Activated CD4-positive, alpha-beta T cell treated with anti-CD3 and anti-CD28 coated beads for 48 hours (primary cell): ENCODE results near the gene POU4F3.
"Not testable (repeated sequence)": the region's sequence is repeated elsewhere in the genome, so short reads cannot be mapped to it uniquely, and the experiment has no call there.

Experiments used
- DNase-seq: peaks from one replicate; pipeline ENCODE4 v3.0.0-alpha.2; 2020

Gene POU4F3, protein sequence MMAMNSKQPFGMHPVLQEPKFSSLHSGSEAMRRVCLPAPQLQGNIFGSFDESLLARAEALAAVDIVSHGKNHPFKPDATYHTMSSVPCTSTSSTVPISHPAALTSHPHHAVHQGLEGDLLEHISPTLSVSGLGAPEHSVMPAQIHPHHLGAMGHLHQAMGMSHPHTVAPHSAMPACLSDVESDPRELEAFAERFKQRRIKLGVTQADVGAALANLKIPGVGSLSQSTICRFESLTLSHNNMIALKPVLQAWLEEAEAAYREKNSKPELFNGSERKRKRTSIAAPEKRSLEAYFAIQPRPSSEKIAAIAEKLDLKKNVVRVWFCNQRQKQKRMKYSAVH

DNA sequence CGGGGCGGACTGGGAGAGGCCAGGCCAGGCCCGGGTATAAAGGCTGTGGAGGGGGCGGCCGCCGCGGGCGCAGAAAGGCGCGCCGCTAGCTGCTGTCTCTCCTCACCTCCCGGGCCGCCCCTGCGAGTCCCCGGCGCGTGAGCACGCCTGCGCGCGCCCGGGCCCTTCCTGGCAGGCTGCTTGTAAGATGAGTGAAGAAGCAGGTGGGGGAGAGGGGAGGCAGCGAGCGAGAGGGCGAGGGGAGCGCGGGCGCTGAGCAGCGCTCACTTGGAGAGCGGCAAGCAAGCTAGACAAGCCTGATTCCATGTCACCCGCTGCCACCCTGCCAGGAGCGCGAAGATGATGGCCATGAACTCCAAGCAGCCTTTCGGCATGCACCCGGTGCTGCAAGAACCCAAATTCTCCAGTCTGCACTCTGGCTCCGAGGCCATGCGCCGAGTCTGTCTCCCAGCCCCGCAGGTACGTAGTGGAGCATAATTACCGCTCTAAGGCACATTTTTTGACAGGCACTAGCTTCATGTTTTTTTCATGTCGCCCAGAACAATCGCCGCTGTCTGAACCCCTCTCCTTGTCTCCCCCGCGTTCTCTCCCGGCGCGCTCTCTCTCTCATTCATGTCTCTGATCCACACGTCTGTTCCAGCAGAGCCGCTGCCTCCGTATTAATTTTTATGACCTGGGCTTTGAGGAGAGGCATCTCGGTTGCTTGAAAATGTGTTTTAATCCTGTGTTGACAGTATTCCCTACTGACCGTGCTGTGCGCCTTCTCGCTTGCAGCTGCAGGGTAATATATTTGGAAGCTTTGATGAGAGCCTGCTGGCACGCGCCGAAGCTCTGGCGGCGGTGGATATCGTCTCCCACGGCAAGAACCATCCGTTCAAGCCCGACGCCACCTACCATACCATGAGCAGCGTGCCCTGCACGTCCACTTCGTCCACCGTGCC, at the start of gene POU4F3:
Gene POU4F3 (plus strand): TSS at position 66 of the 941 bp plus-strand sequence. CDS start 274 bp downstream, at position 340.
- DNase-seq = peak; percentile 11

DNA sequence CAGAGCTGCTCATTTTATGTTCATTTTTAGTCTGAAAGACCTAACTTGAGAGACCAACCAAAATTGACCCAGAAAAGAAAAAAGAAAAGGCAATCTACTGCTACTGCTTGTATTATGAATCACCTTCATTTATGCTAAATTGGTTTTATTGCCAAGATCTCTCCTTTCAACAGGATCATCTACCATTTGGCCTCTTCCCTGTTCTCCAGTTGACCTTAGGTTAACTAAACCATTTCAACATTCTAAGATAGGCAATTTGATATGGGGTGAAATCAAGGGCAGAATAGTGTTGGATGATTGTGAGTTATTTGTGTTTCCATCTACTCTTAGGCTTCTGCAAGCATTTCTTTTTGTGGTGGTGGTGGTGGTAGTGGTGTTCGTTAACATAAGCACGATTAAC, 48.3 kb upstream of the POU4F3 start:
- no peak for DNase-seq

DNA sequence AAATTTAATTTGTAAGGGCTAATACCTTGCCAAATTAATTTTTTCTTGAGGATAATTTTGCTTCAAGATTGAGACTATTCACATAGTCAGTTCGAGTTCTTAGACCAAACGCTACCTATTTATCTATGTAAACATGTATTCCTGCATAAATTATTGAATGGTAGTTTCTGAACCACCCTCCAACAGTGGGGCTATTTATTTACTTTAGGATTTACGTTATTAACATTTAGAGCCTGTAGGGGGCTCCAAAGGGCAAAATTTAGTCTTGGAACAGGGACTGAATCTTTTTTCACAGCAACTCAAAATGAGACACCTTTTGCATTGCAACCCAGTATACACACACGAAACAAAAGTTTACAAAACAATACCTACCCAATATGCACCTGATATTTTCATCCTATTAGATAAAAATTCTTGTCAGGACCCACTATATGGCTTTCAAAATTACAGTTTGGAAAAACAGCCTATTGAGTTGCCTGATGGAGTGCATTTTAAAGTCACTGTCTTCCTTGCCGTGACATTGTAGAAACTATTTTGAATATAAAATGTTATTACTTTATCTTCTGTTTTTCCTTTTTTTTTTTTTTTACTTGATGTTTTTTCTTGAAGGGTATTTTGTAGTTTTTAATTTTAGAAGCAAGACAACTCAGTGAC, 47.1 kb upstream of the POU4F3 start:
- no peak for DNase-seq

DNA sequence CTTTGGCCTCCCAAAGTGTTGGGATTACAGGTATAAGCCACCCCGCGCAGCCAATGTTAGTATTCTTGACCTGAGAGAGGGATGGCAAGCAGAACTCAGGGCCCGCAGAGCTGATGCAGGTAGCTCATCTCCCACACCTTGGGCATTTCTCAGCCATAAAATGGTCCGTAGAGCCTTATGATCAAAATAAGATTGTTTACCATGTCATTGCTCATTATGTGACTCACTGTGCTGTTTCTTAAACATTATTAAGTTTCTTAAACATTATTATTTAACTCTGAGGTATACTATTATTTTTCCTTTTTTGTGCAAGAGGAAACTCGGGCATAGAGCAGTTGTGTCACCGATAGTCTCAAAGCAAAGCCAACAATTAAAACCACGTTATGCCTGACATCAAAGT, 42.4 kb upstream of the POU4F3 start:
- no peak for DNase-seq

DNA sequence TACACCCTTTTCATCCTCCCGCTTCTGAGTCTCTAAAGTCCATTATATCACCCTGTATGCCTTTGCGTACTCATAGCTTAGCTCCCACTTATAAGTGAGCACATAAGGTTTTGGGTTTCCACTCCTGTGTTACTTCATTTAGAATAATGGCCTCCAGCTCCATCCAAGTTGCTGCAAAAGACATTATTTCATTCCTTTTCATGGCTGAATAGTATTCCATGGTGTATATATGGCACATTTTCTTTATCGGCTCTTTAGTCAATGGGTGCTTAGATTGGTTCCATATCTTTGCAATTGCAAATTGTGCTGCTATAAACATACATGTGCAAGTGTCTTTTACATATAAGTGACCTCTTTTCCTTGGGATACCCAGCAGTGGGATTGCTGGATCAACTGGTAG, 39.7 kb upstream of the POU4F3 start:
- DNase-seq = not testable (repeated sequence)

DNA sequence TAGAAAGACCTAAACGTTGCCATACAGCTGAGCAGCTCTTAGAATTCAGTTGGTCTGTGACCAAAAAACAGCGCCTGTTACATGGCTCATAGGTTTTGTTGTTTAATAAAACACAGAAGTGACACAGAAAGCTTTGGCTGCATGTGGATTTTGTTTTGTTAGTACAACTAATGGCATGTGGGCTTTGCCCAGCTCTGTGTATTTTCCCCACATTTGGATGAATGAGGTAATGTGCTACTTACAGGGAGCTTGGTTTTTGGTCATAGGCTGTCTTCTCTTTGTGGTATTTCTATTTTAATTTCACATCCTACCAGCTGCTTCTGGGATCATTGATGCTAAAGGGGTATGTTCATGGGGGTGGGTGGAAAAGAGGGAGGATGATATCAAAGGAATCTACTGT, 37.0 kb upstream of the POU4F3 start:
- no peak for DNase-seq

DNA sequence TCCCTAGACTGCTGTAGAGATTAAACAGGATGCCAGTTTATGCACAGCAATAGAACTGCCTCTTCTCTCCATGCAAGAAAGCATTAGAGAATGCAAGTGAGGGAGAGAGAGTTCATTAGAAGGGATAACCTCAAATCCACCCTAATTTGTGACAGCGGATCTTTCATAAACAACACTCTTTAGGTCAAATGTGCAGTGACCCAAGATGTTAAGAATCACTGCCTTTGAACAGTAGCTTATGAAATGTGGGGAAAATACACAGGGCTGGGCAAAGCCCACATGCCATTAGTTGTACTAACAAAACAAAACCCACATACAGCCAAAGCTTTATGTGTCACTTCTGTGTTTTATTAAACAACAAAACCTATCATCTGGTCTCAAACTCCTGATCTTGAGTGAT, 36.2 kb upstream of the POU4F3 start:
- no peak for DNase-seq

DNA sequence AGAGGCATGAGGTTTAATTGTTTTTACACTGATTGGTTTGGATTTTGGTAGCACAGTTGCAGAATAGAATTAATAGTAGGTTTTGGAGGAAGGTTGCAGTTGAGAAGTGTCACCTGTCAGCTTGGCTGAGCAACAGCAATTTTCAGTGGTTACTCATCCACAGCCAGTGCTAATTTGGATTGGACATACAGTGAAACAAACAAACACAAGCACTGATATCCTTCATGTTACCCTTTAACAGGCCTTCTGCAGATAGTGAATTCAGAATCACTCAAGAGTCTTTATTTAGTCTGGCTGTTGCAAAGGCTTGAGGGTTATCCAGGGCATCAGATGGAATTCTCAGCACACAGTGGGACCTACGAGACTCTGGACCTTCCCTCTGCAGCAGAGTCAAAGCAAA, 31.8 kb upstream of the POU4F3 start:
- DNase-seq = no peak

DNA sequence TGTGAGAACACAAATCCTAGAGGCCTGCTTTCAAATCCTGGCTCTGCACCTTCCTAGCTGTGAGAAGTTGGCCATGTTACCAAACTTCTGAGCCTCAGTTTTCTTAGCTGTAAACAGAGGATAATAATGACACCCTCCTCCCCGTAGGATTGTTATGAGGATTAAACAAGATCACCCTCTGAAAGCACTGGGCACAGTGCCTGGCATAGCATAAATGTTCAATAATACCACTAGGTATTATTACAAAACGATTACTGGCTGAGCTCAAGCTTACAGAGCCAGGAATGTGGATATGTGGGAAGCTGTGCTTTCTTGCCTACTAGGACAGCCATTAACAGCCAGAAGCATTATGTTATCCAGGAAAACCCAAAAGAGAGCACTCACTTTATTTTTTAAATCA, 30.8 kb upstream of the POU4F3 start:
- no peak for DNase-seq

DNA sequence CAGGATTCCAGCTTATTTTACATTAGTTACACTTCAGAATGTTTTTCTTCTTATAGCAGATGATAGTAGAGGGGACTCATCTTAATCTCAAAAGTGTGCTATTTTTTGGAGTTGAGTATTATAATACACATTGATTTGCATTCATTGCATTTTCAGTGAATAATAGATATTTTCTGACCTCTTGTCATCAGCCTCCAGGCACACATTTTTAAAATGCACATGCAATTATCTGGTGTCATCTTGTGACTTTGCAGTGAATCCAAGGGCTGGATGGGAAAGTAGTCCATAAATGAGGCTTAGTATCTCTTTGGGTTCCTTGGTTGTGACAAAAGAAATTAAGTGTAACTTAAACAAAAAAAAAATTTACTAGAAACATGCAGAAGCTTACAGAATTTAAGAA, 28.1 kb upstream of the POU4F3 start:
- no peak for DNase-seq

DNA sequence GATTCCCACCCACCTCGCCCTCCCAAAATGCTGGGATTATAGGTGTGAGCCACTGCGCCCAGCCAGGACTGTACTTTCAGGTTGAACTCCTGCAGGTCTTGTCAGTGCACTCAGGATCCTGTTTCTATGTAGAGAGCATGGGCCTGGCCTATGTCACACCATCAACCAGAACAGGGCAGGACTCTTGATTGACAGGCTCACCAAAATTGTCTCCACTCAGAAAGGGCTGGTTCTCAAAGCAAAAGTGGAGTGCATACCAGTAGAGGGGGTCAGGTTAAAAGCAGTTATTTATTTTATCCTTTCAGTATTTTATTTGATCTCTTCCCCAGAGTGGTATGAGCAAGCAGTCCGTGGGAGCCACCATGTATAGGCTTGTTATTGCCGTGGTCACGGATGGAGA, 27.4 kb upstream of the POU4F3 start:
- DNase-seq = no peak

DNA sequence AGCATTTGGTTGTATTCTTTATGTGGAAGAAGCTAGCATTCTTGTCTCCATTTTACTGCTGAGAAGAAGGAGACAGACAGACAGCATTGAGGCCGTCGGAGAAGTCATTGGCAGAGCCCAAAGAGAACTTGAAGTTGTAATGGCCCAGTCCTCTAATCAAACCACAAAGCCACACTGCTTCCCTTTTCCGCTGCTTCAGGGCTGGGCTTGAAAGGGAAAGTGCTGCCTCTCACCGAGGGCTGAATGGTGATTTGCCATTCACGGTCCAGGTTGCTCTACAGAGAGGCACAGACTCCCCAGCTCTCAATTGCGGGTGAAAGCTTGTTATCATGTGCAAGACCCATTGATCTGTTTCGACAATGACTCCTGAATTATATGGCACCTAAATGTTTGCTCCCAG, 25.6 kb upstream of the POU4F3 start:
- DNase-seq = no peak

DNA sequence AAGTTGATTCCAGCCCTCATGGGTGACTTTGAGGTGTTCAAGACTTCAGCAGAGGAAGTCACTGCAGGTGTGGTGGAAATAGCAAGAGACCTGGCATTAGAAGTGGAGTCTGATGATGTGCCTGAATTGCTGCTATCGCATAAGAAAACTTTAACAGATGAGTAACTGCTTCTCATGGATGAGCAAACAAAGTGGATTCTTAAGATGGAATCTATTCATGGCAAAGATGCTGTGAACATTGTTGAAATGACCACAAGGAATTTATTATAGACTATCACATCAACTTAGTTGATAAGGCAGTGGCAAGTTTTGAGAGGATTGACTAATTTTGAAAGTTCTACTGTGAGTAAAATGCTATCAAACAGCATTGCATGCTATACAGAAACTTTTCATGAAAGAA, 17.1 kb upstream of the POU4F3 start:
- DNase-seq = no peak

DNA sequence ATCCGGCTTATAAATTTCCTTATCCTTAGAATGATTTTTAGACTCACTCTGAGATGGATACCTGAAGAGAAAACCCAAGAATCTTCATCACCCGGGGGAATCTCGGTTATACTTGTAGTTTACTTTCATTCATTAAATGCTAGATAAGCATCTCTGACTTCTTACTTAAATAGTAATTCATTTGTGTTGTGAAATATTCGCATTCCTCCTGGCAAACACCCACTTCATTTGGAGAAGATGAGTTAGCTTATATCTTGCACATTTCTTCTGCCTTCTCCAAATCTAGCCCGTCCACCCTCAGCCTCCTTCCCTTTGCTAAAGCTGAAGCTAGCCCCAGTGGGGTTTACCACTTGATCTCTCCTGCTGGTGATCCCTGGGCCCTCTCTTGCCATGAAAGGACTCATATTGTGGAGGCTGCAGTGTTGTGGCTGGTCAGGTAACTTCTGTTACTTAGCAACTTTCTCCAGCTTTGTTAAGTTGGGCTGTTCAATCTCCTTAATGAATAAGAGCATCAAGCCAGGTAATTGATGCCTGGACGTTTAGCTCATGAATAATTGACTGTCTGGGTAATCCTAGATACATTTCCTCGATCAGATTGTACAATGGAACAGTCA, 11.3 kb upstream of the POU4F3 start:
- DNase-seq = no peak

DNA sequence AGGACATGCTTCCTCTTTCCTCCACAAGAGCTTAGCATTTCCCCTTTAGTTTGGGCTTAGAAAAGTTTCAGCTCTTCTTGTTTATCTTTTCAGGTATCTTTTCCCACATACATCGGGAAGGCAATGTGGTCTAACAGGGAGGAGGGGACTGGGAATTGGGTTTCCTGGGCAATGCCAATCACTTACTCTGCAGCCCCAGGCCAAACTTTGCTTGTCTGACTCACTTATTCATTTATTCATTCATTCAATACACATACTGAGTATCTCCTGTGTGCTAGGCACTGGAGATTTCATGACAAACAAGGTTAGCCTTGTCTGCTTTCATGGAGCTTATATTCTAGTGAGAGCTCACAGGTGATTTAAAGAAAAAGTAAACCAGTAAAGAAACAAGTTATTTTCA, 10.7 kb upstream of the POU4F3 start:
- DNase-seq = no peak

DNA sequence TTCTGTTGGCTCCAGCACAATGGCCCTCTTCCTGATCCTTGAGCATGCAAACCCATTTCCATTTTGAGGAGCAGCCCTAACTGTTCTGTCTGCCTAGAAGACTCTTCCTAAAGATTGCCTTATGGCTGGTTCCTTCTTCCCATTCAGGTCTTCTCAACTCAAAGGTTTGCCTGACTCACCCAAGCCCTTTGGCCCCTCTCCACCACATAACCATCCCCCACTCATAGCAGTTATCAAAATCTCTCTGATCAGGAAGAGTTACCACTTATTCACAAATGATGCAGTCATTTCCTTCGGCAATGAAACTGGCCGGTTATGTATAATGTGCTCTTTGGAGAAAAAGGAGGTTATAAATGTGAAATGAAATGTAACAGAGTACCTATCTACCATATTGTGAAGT, 8.9 kb upstream of the POU4F3 start:
- DNase-seq = no peak

DNA sequence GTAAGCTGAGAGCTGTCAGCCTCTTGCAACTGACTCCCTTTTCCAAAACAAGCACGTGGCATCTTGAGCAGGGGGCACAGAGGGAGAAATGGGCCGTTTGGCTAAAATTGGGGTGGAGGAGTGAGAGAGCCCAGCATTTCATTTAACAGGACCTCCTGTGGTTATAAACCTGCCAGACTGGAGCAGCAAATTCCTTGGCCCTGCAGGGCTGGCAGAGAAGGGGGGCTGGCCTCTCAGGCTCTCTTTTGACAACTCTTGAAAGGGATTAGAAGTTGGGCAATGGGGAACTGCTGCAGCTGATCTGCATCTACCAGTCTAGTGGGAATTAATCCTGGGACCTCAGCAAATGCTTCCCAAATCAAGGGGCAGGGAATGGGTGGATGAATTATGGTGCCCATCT, 7.2 kb upstream of the POU4F3 start:
- DNase-seq = no peak

DNA sequence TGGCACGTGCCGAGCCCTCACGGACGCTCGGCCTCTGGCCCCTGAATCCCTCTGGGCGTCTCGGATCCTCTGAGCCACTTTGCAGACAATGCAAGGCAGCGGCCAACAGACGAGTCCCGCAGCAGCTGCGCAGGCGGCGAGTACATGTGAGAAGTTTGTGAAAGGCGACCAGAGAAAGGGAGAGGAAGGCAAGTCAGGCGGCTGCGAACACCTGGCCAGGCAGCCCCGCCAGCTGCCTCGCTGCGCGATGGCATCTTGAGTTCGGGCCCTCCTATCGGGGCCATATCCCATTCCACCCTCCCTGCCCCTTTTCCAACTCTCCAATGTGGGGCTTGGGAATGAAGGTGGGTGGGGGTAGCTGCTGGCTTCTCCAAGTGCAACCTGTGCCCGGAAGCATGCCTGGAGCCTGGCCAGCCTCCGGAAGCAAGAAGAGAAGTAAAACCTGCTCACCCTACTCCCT, 4.5 kb upstream of the POU4F3 start:
- DNase-seq = no peak

DNA sequence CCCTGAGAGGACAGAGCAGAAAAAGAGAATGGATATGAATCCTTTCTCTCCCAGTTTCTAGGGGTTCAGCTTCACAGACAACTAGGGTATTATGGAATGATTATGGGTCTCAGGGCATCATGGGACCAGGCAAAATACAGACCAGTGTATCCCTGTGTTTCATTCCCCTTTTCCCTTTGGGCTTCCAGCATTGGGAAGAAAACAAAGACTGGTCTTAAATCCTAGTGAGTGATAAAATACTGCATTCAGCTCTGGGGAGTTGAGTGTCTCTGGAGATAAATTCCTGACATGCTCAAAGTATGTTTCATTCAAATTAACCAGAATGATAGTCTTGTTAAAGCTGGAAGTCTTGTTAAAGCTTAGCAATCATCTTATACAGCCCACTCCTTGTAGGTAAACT, 2.4 kb upstream of the POU4F3 start:
- DNase-seq = no peak

DNA sequence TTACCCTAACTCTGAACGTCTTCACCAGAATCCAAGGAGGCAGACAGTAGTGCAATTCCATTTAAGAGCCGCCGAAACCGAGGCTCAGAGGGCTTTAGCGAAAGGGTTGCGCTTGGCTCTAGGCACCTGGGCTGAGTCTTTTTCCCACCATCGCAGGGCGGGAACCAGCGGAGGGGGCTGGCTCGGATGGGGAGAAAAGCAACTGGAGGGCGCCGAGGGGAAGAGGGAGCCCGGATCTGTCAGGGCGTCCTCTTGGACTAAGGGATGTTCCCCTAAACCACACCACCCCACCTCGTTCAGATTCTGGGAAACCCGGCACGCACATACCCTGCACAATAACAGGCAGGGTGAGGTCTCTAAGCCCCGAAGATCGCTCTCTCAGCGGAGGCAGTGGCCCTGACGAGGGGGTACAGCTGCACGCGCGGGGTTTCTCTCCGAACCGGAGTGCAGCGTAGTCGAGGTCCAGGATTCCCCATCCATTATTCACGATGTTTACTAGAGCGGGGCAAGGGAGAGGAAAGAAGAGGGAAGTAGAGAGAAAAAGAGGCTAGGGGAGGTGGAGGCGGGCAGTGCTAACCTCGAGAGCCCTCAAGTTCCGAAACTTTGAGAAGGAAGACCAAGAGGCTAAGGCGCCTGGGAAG, 1.3 kb upstream of the POU4F3 start:
- DNase-seq = no peak

DNA sequence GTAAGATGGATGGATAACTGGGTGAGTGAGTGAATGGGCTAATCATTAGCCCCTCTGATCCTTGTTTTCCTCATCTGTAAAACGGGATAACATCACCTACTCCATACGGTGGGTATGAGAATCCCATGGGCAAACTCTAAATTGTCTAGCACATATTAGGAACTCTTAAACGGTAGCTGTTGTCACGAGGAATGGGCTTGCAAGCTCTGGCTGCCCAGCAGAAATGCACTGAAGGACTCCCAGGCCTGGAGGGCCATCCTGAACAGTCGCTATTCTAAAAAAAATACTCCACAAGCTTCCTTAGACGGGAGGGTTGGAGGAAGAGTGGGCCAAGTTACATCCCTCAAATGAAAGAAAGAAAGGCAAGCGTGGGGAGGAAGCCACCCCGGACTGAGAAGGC, 711 bp upstream of the POU4F3 start:
- no peak for DNase-seq

DNA sequence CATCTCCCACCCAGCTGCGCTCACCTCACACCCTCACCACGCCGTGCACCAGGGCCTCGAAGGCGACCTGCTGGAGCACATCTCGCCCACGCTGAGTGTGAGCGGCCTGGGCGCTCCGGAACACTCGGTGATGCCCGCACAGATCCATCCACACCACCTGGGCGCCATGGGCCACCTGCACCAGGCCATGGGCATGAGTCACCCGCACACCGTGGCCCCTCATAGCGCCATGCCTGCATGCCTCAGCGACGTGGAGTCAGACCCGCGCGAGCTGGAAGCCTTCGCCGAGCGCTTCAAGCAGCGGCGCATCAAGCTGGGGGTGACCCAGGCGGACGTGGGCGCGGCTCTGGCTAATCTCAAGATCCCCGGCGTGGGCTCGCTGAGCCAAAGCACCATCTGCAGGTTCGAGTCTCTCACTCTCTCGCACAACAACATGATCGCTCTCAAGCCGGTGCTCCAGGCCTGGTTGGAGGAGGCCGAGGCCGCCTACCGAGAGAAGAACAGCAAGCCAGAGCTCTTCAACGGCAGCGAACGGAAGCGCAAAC, 1.1 kb downstream of the POU4F3 start:
- DNase-seq = no peak
